ENCODE results near the gene ACSM2B.
"Not testable (repeated sequence)": the region's sequence is repeated elsewhere in the genome, so short reads cannot be mapped to it uniquely, and the experiment has no call there.

GRCh38 chr16:20555628-20556027 is 20.5 kb downstream of the ACSM2B start:
- TF ChIP-seq TCF4 (CRISPR knock-in tag; IDR thresholded peaks at IDR 0.05; ENCODE audit: borderline replicate concordance); ESRRG (CRISPR knock-in tag; IDR thresholded peaks at IDR 0.05); PATZ1 (CRISPR knock-in tag; IDR thresholded peaks at IDR 0.05; ENCODE audit: borderline replicate concordance); RARB (CRISPR knock-in tag; IDR thresholded peaks at IDR 0.05); CREB5 (CRISPR knock-in tag; IDR thresholded peaks at IDR 0.05; ENCODE audit: low read depth); ZNF70 (CRISPR knock-in tag; IDR thresholded peaks at IDR 0.05); CSDC2 (CRISPR knock-in tag; IDR thresholded peaks at IDR 0.05): not testable (repeated sequence)

All from SK-N-SH treated with all-trans-retinoic acid at 6 μM for 48 hours (cell line).